ENCODE data around the gene FKRP. TPM values are rescaled to one million over a fixed set of nuclear protein-coding genes. Genes with fewer than 3 reads are reported as not detected.

The FKRP gene
- total RNA-seq, 1 experiment from 2014 or later: 18.4 TPM

GRCh38 chr19:46727757-46728156, 18.1 kb upstream of the FKRP start:
- no peak overlapping the region for H3K9ac ChIP-seq (ENCODE audit: low read length)
- peaks cover 29% of the 10 kb centered on the region for H3K4me1 ChIP-seq (ENCODE audit: low read length)
- no peak for DNase-seq
- no peak overlapping the region for H3K4me3 ChIP-seq (ENCODE audit: low read length)
- H3K27me3 ChIP-seq (ENCODE audit: low read length): no peaks in the 10 kb centered on the region
- no peaks in the 10 kb centered on the region for H3K9me2 ChIP-seq (replicated peaks; ENCODE audit: insufficient read depth, low read length)
- H3K4me2 ChIP-seq (ENCODE audit: low read depth, low read length, poor library complexity, severe bottlenecking): no peak overlapping the region
- no peak overlapping the region for H2AFZ ChIP-seq (ENCODE audit: low read length)
- H3K9me3 ChIP-seq (ENCODE audit: low read length): no peaks in the 10 kb centered on the region
- peaks cover 19% of the 10 kb centered on the region for H3K79me2 ChIP-seq (ENCODE audit: low read length)
- H3K36me3 ChIP-seq (ENCODE audit: insufficient read depth, low read length): peaks cover 20% of the 10 kb centered on the region
- H3K27ac ChIP-seq (ENCODE audit: low read length): no peak overlapping the region
- peaks cover 50% of the 10 kb centered on the region for H4K20me1 ChIP-seq (ENCODE audit: insufficient read depth, low read depth, low read length)

DNA sequence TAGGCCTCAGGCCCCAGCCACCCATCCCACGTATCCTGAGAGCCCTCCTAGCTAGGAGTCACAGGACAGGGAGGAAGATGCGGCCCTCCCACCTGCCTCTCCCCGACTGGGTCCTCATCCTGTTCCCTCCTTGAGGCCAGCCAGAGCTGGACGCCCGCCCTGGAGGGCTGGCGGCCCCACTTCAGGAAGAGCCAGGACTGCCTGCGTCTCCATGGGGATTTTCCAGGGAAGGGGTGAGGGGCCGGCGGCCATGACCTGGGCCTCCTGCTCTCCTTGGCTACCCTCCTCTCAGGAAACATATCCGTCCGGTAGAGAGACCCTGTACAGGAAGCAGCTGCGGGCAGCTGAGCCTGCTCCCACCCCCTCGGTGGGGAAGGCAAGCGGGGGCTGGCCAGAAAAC, 17.6 kb upstream of the FKRP start:
- no peaks in the 10 kb centered on the region for H3K9me3 ChIP-seq (ENCODE audit: low read length)
- no peaks in the 10 kb centered on the region for H3K27me3 ChIP-seq (ENCODE audit: low read length)
- H3K36me3 ChIP-seq (ENCODE audit: insufficient read depth, low read length): peaks cover 20% of the 10 kb centered on the region
- H3K4me3 ChIP-seq (ENCODE audit: low read length): no peak overlapping the region
- H3K9ac ChIP-seq (ENCODE audit: low read length): no peak overlapping the region
- peaks cover 23% of the 10 kb centered on the region for H3K79me2 ChIP-seq (ENCODE audit: low read length)
- no peak for DNase-seq
- H2AFZ ChIP-seq (ENCODE audit: low read length): no peak overlapping the region
- H4K20me1 ChIP-seq (ENCODE audit: insufficient read depth, low read depth, low read length): peaks cover 50% of the 10 kb centered on the region
- no peak overlapping the region for H3K27ac ChIP-seq (ENCODE audit: low read length)
- peaks cover 29% of the 10 kb centered on the region for H3K4me1 ChIP-seq (ENCODE audit: low read length)
- no peak overlapping the region for H3K4me2 ChIP-seq (ENCODE audit: low read depth, low read length, poor library complexity, severe bottlenecking)
- H3K9me2 ChIP-seq (replicated peaks; ENCODE audit: insufficient read depth, low read length): no peaks in the 10 kb centered on the region

- Histone ChIP-seq H3K9me2 (replicated peaks; ENCODE audit: insufficient read depth, low read length) (no peaks in the 10 kb centered on the region), H3K79me2 (ENCODE audit: low read length) (peaks cover 27% of the 10 kb centered on the region), H3K27ac (ENCODE audit: low read length) (no peak overlapping the region), H3K27me3 (ENCODE audit: low read length) (no peaks in the 10 kb centered on the region), H3K9ac (ENCODE audit: low read length) (no peak overlapping the region), H3K4me1 (ENCODE audit: low read length) (peaks cover 29% of the 10 kb centered on the region), H2AFZ (ENCODE audit: low read length) (no peak overlapping the region), H3K4me3 (ENCODE audit: low read length) (no peak overlapping the region), H3K36me3 (ENCODE audit: insufficient read depth, low read length) (peaks cover 20% of the 10 kb centered on the region), H3K4me2 (ENCODE audit: low read depth, low read length, poor library complexity, severe bottlenecking) (no peak overlapping the region), H3K9me3 (ENCODE audit: low read length) (no peaks in the 10 kb centered on the region), H4K20me1 (ENCODE audit: insufficient read depth, low read depth, low read length) (peaks cover 50% of the 10 kb centered on the region)
- peak; percentile 91 for DNase-seq
These were observed 17.0 kb upstream of the FKRP start for GRCh38 chr19:46728693-46729339.

DNA sequence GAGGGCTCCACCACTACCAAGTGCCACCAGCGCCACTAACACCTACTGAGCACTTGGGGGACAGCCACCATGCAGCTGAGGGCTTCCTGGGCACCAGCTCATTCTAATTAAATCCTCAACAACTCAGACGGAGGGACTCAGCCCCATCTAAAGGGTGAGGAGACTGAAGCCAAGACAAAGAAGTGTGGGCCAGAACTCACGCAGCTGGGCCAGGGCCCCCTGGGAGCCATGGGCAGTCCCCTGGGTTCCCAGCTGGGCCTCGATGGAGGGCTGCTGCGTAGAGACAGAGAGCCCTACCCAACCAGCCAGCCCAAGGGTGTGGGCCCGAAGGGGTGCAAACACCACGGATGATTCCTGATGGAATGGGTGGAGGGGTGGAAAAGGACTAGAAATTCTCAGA, 16.2 kb upstream of the FKRP start:
- H3K4me3 ChIP-seq (ENCODE audit: low read length): no peak overlapping the region
- peak overlapping the region; percentile 45 for H3K9ac ChIP-seq (ENCODE audit: low read length)
- no peak overlapping the region for H3K4me2 ChIP-seq (ENCODE audit: low read depth, low read length, poor library complexity, severe bottlenecking)
- peak overlapping the region; percentile 71 for H3K27ac ChIP-seq (ENCODE audit: low read length)
- no peaks in the 10 kb centered on the region for H3K9me2 ChIP-seq (replicated peaks; ENCODE audit: insufficient read depth, low read length)
- H3K79me2 ChIP-seq (ENCODE audit: low read length): peaks cover 32% of the 10 kb centered on the region
- no peak overlapping the region for H2AFZ ChIP-seq (ENCODE audit: low read length)
- H4K20me1 ChIP-seq (ENCODE audit: insufficient read depth, low read depth, low read length): peaks cover 50% of the 10 kb centered on the region
- H3K27me3 ChIP-seq (ENCODE audit: low read length): no peaks in the 10 kb centered on the region
- no peaks in the 10 kb centered on the region for H3K9me3 ChIP-seq (ENCODE audit: low read length)
- H3K36me3 ChIP-seq (ENCODE audit: insufficient read depth, low read length): peaks cover 20% of the 10 kb centered on the region
- peak; percentile 60 for DNase-seq
- H3K4me1 ChIP-seq (ENCODE audit: low read length): peaks cover 29% of the 10 kb centered on the region

- H4K20me1 ChIP-seq (ENCODE audit: insufficient read depth, low read depth, low read length): peaks cover 50% of the 10 kb centered on the region
- H3K79me2 ChIP-seq (ENCODE audit: low read length): peaks cover 32% of the 10 kb centered on the region
- no peak overlapping the region for H2AFZ ChIP-seq (ENCODE audit: low read length)
- H3K27me3 ChIP-seq (ENCODE audit: low read length): no peaks in the 10 kb centered on the region
- peaks cover 29% of the 10 kb centered on the region for H3K4me1 ChIP-seq (ENCODE audit: low read length)
- no peak overlapping the region for H3K4me2 ChIP-seq (ENCODE audit: low read depth, low read length, poor library complexity, severe bottlenecking)
- H3K4me3 ChIP-seq (ENCODE audit: low read length): no peak overlapping the region
- no peak for DNase-seq
- peak overlapping the region; percentile 71 for H3K27ac ChIP-seq (ENCODE audit: low read length)
- H3K9ac ChIP-seq (ENCODE audit: low read length): peak overlapping the region; percentile 45
- H3K9me3 ChIP-seq (ENCODE audit: low read length): no peaks in the 10 kb centered on the region
- H3K9me2 ChIP-seq (replicated peaks; ENCODE audit: insufficient read depth, low read length): no peaks in the 10 kb centered on the region
- H3K36me3 ChIP-seq (ENCODE audit: insufficient read depth, low read length): peaks cover 20% of the 10 kb centered on the region
These were observed 15.7 kb upstream of the FKRP start for GRCh38 chr19:46730187-46730586.

DNA sequence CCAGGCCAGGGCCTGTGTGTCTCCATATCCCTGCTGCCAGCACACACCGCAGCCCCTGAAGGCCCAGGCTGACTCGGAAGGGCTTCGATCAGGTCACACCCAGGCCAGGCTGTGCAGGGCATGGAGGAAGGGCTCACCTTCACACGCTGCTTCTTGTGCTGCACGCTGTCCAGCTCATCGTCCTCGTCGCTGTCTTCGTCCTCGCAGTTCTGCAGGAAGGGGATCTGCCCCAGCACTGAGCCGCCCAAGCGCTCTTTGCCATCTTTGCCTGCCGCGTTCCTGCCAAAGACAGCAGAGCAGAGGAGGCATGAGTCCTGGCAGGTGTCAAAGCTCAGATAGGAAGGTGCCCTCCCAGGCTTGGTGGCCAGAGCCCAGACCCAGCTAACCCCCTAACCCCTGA, 15.3 kb upstream of the FKRP start:
- Histone ChIP-seq H2AFZ (ENCODE audit: low read length) (no peak overlapping the region), H3K27ac (ENCODE audit: low read length) (no peak overlapping the region), H3K4me2 (ENCODE audit: low read depth, low read length, poor library complexity, severe bottlenecking) (no peak overlapping the region)

GRCh38 chr19:46731007-46731501, 14.8 kb upstream of the FKRP start:
- no peak overlapping the region for H3K9ac ChIP-seq (ENCODE audit: low read length)
- DNase-seq: no peak
- H4K20me1 ChIP-seq (ENCODE audit: insufficient read depth, low read depth, low read length): peaks cover 50% of the 10 kb centered on the region
- no peak overlapping the region for H2AFZ ChIP-seq (ENCODE audit: low read length)
- no peak overlapping the region for H3K4me2 ChIP-seq (ENCODE audit: low read depth, low read length, poor library complexity, severe bottlenecking)
- H3K36me3 ChIP-seq (ENCODE audit: insufficient read depth, low read length): peaks cover 20% of the 10 kb centered on the region
- H3K79me2 ChIP-seq (ENCODE audit: low read length): peaks cover 35% of the 10 kb centered on the region
- peaks cover 29% of the 10 kb centered on the region for H3K4me1 ChIP-seq (ENCODE audit: low read length)
- H3K9me3 ChIP-seq (ENCODE audit: low read length): no peaks in the 10 kb centered on the region
- no peak overlapping the region for H3K4me3 ChIP-seq (ENCODE audit: low read length)
- H3K27ac ChIP-seq (ENCODE audit: low read length): no peak overlapping the region
- H3K27me3 ChIP-seq (ENCODE audit: low read length): no peaks in the 10 kb centered on the region
- no peaks in the 10 kb centered on the region for H3K9me2 ChIP-seq (replicated peaks; ENCODE audit: insufficient read depth, low read length)

More for the DNA sequence above, 15.3 kb upstream of the FKRP start:
- H3K9me3 ChIP-seq (ENCODE audit: low read length): no peaks in the 10 kb centered on the region
- no peak overlapping the region for H3K4me3 ChIP-seq (ENCODE audit: low read length)
- no peaks in the 10 kb centered on the region for H3K27me3 ChIP-seq (ENCODE audit: low read length)
- H3K79me2 ChIP-seq (ENCODE audit: low read length): peaks cover 35% of the 10 kb centered on the region
- no peak for DNase-seq
- no peaks in the 10 kb centered on the region for H3K9me2 ChIP-seq (replicated peaks; ENCODE audit: insufficient read depth, low read length)
- peaks cover 20% of the 10 kb centered on the region for H3K36me3 ChIP-seq (ENCODE audit: insufficient read depth, low read length)
- peaks cover 50% of the 10 kb centered on the region for H4K20me1 ChIP-seq (ENCODE audit: insufficient read depth, low read depth, low read length)
- peaks cover 29% of the 10 kb centered on the region for H3K4me1 ChIP-seq (ENCODE audit: low read length)
- H3K9ac ChIP-seq (ENCODE audit: low read length): no peak overlapping the region

DNA sequence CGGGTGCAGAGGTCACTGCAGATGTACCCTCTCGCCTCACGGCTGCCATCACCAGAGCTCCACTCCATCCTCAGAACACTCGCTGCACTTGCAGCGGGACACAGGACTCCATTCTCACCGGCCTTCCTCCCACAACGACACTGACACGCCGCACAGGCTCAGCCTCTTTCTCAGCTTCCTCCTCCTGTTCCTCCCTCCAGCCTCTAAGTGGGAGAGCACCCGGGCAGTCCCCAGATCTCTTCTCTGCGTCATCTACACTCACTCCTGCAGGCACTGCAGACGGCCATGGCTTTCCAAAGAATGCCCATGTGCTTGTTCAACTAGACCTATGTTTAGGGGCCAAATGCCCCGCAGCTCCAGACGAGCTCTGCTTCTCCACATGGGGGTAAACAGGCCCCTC, 14.3 kb upstream of the FKRP start:
- DNase-seq: no peak
- H3K4me1 ChIP-seq (ENCODE audit: low read length): peaks cover 29% of the 10 kb centered on the region
- H3K27ac ChIP-seq (ENCODE audit: low read length): no peak overlapping the region
- H3K9me3 ChIP-seq (ENCODE audit: low read length): no peaks in the 10 kb centered on the region
- peaks cover 37% of the 10 kb centered on the region for H3K79me2 ChIP-seq (ENCODE audit: low read length)
- H3K9ac ChIP-seq (ENCODE audit: low read length): no peak overlapping the region
- H3K4me2 ChIP-seq (ENCODE audit: low read depth, low read length, poor library complexity, severe bottlenecking): no peak overlapping the region
- H3K36me3 ChIP-seq (ENCODE audit: insufficient read depth, low read length): peaks cover 19% of the 10 kb centered on the region
- no peak overlapping the region for H3K4me3 ChIP-seq (ENCODE audit: low read length)
- H3K9me2 ChIP-seq (replicated peaks; ENCODE audit: insufficient read depth, low read length): no peaks in the 10 kb centered on the region
- no peaks in the 10 kb centered on the region for H3K27me3 ChIP-seq (ENCODE audit: low read length)
- H2AFZ ChIP-seq (ENCODE audit: low read length): no peak overlapping the region
- peaks cover 52% of the 10 kb centered on the region for H4K20me1 ChIP-seq (ENCODE audit: insufficient read depth, low read depth, low read length)

All from Karpas-422 (cell line).